ENCODE data around the gene PDSS2.
"Not testable (repeated sequence)": the region's sequence is repeated elsewhere in the genome, so short reads cannot be mapped to it uniquely, and the experiment has no call there.

The PDSS2 gene

DNA sequence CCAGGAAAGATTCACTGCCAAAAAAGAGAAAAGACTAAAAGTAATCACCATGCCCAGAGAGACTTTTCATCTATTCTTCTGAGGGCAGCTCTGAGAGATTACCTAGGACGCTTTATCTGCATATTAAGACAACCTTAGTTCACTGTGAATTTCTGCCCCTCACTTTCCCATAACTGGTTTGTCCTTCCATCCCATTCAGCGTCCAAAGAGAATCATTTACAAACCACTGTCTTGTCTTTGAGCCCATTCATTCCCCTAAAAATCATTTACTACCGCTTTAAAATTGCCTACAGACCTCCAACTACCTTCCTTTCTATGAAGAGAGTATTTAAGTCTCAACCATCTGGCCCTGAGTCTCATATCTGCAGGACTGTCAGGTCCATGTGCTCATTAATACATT lies 149.0 kb downstream of the PDSS2 start:
- H3K4me3 ChIP-seq (ENCODE audit: low read depth, low read length): no peak overlapping the region
- TF ChIP-seq, protein P1, sequence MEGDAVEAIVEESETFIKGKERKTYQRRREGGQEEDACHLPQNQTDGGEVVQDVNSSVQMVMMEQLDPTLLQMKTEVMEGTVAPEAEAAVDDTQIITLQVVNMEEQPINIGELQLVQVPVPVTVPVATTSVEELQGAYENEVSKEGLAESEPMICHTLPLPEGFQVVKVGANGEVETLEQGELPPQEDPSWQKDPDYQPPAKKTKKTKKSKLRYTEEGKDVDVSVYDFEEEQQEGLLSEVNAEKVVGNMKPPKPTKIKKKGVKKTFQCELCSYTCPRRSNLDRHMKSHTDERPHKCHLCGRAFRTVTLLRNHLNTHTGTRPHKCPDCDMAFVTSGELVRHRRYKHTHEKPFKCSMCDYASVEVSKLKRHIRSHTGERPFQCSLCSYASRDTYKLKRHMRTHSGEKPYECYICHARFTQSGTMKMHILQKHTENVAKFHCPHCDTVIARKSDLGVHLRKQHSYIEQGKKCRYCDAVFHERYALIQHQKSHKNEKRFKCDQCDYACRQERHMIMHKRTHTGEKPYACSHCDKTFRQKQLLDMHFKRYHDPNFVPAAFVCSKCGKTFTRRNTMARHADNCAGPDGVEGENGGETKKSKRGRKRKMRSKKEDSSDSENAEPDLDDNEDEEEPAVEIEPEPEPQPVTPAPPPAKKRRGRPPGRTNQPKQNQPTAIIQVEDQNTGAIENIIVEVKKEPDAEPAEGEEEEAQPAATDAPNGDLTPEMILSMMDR (IDR thresholded peaks at IDR 0.05; ENCODE audit: borderline replicate concordance, insufficient read depth, low read depth, low read length): no peak

DNA sequence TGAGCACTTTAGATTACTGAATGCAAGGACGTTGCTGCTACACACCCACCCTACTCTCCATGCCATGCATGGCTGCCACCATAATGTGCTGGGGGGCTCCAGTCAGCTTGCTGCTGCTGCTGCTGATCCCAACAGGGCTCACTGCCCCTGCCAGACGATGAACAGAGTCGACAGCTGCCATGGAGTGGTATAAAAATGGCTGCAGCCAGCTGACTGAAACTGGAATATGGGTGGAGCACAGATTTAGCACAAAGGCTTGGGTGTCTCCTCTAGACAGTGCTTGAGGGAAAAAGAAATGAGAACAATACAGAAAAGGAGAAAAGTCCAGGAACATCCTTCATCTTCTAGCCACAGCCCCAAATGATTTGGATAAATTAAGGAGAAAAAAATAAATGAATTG lies 150.7 kb downstream of the PDSS2 start:
- TF ChIP-seq, protein P1 (IDR thresholded peaks at IDR 0.05; ENCODE audit: borderline replicate concordance, insufficient read depth, low read depth, low read length): no peak
- H3K4me3 ChIP-seq (ENCODE audit: low read depth, low read length): no peak overlapping the region

DNA sequence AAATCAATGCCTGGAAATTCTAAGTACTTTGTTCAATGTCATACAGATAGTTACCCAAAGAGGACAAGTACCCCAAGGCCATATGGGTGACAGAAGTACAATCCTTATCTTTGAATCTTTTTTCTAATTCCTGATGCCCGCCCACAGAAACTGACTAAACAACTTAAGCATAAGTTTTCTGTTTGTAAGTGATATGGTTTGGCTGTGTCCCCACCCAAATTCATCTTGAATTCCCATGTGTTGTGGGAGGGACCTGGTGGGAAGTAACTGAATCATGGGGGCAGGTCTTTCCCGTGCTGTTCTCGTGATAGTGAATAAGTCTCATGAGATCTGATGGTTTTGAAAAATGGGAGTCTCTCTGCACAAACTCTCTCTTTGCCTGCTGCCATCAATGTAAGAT lies 153.4 kb downstream of the PDSS2 start:
- H3K4me3 ChIP-seq (ENCODE audit: low read depth, low read length): not testable (repeated sequence)

DNA sequence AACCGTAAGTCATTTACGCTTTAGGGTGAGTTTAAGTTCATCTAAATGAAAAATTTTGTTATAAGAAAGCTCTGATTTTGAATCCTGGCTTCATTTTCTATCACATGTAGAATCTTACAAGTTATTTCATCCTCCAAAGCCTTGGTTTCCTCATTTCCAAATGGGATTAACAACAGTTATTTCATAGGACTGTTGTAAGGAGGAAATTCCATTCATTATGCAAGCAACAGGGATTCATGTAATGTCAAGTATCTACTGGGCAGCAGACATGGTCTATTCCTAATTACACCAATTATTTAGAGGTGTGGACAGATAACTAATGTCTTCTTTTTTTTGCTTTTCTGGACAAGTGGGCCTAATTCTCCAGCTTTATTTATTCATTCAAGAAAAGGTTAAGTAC lies 154.0 kb downstream of the PDSS2 start:
- TF ChIP-seq, protein P1 (IDR thresholded peaks at IDR 0.05; ENCODE audit: borderline replicate concordance, insufficient read depth, low read depth, low read length): no peak
- no peak overlapping the region for H3K4me3 ChIP-seq (ENCODE audit: low read depth, low read length)

DNA sequence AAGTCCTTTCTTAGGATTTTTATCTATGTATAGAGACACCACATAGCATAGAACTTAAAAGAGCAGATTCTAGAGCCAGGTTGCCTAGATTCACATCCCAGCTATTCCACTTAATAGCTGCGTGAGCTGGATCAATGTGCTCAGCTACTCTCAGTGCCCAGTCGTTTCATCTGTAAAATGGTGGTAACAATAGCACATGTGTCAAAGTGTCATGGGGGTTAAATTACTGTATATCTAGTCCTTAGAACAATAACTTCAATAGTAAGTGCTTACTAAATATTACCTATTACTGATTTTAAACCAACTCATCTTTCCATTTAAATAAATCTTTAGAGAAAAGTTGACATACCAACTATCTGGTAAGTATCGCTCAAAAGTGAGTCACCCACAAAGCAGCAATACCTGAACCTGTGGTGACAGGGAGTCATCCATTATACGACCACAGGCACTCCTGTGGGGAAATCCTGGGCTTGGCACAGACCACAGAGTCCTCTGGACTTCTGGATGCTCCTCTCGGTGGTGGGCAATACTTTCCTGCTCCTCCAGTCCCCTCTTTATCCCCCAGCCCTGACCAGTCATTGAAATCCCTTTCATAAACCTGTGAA lies 154.8 kb downstream of the PDSS2 start:
- TF ChIP-seq, protein P1 (IDR thresholded peaks at IDR 0.05; ENCODE audit: borderline replicate concordance, insufficient read depth, low read depth, low read length): no peak
- no peak overlapping the region for H3K4me3 ChIP-seq (ENCODE audit: low read depth, low read length)

DNA sequence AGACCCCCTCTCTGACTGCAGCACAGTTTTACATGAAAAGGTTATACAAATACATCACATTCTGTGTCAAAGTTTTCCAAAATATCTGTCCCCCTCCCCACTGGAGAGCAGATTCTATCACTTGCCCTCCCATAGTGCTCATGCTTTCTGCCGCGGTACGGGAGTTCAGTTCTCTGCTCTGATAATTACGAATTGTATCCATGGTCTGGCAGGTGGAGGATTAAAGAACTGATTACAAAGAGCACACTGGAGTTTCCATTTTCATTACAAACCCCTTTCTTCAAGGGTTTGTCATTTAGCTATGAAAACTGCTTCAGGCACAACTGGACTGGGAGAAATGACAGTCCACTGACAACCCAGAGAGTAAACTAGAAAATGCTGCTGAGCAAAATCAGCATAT lies 166.0 kb downstream of the PDSS2 start:
- H3K4me3 ChIP-seq (ENCODE audit: low read depth, low read length): no peak overlapping the region
- TF ChIP-seq, protein P1 (IDR thresholded peaks at IDR 0.05; ENCODE audit: borderline replicate concordance, insufficient read depth, low read depth, low read length): no peak

DNA sequence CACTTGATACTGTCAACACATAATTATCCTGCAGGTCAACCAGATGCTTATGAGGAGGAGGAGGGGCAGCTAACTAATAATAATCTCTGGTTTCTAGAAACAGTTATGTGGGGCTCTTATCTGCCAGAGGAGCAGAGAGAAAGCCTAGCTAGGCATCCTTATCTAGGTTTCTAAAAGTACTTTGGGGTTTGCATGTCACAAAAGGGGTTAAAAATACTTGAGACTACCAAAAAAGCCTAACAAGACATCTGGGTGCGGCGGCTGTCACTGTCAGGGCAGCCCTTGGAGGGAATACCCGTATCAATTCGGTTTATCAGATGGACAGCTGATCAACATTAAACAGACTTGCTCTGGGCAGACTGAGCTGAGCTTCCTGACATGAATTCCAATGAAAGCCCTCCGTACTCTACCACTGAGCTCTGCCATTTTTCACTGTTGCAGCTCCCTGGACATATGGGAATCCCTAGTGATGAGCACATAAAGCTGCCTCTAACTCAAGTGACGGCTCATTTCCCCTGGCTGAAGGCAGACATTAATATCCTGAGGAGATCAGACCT lies 166.6 kb downstream of the PDSS2 start:
- TF ChIP-seq, protein P1 (IDR thresholded peaks at IDR 0.05; ENCODE audit: borderline replicate concordance, insufficient read depth, low read depth, low read length): no peak
- no peak overlapping the region for H3K4me3 ChIP-seq (ENCODE audit: low read depth, low read length)
